IMR-90 (cell line): ENCODE measurements around the gene NKAIN1. TPM values are rescaled to one million over a fixed set of nuclear protein-coding genes. Genes with fewer than 3 reads are reported as not detected.

ENCODE experiments used
- ATAC-seq: fragments of 200-7000 bp; cut with Tn5 transposase; 2 replicates; pipeline ENCODE4 v1.9.1; 2020; ENCODE audit warnings: low read depth, mild to moderate bottlenecking, moderate library complexity
- BruUV-seq: library from RNA; stranded (reverse); fragments of 400-500 nt; replicated peaks from 2 replicates; lab custom pipeline; 2021; lab: Mats Ljungman, UMichigan
- CTCF ChIA-PET: fragments of 300-600 bp; formaldehyde crosslinking; extraction: SDS; loops from one replicate; lab custom pipeline; 2021; ENCODE audit warnings: antibody characterized with exemption; lab: Yijun Ruan, JAX
- POLR2A ChIA-PET: fragments of 300-600 bp; sonication (Branson Sonifier 250); formaldehyde crosslinking; loops from one replicate; lab custom pipeline; 2022; ENCODE audit warnings: antibody characterized with exemption; ENCODE audit not compliant: unreplicated experiment; lab: Charles Lee
- DNase-seq: peaks from one replicate; pipeline ENCODE4 v3.0.0; 2013
- H2AFZ ChIP-seq: replicated peaks from 2 replicates; pipeline ENCODE3; 2013; ENCODE audit warnings: low read length, mild to moderate bottlenecking; ENCODE audit not compliant: poor library complexity
- H2AK5ac ChIP-seq: 2 replicates; pipeline ENCODE4 v1.6.1; 2013; ENCODE audit warnings: low read depth, low read length, inconsistent platforms
- H2AK9ac ChIP-seq: replicated peaks from 2 replicates; pipeline ENCODE3; 2013; ENCODE audit warnings: mild to moderate bottlenecking, low read depth, low read length, moderate library complexity; ENCODE audit not compliant: poor library complexity
- H2BK120ac ChIP-seq: 2 replicates; pipeline ENCODE4 v1.6.1; 2013; ENCODE audit warnings: low read depth, low read length, inconsistent platforms
- H2BK15ac ChIP-seq: 3 replicates; pipeline ENCODE4 v1.6.1; 2013; ENCODE audit warnings: low read depth, low read length, inconsistent platforms
- H2BK20ac ChIP-seq: 2 replicates; pipeline ENCODE4 v1.6.1; 2013; ENCODE audit warnings: low read depth, mild to moderate bottlenecking, inconsistent platforms, low read length, moderate library complexity
- H2BK5ac ChIP-seq: 2 replicates; pipeline ENCODE4 v1.6.1; 2013; ENCODE audit warnings: mild to moderate bottlenecking, low read depth, low read length, inconsistent platforms; ENCODE audit not compliant: poor library complexity, severe bottlenecking
- H3K14ac ChIP-seq: replicated peaks from 2 replicates; pipeline ENCODE4 v1.6.1; 2013; ENCODE audit warnings: low read depth, low read length, inconsistent platforms
- H3K18ac ChIP-seq: 2 replicates; pipeline ENCODE4 v1.6.1; 2013; ENCODE audit warnings: low read depth, low read length, control low read depth
- H3K23ac ChIP-seq: 2 replicates; pipeline ENCODE4 v1.6.1; 2013; ENCODE audit warnings: low read depth, low read length, inconsistent platforms
- H3K27ac ChIP-seq: 2 replicates; pipeline ENCODE4 v1.5.1; 2013; ENCODE audit warnings: mild to moderate bottlenecking, control low read depth, low read length; ENCODE audit not compliant: insufficient read depth
- H3K27me3 ChIP-seq: 2 replicates; pipeline ENCODE4 v1.6.1; 2013; ENCODE audit warnings: low read length; ENCODE audit not compliant: control insufficient read depth, insufficient read depth
- H3K36me3 ChIP-seq: 2 replicates; pipeline ENCODE4 v1.6.1; 2013; ENCODE audit warnings: low read length, mixed read lengths; ENCODE audit not compliant: control insufficient read depth, insufficient read depth
- H3K4ac ChIP-seq: 2 replicates; pipeline ENCODE4 v1.6.1; 2013; ENCODE audit warnings: low read depth, low read length, inconsistent platforms
- H3K4me1 ChIP-seq: 2 replicates; pipeline ENCODE4 v1.6.1; 2013; ENCODE audit warnings: low read length, mixed read lengths; ENCODE audit not compliant: control insufficient read depth, insufficient read depth
- H3K4me2 ChIP-seq: 2 replicates; pipeline ENCODE4 v1.6.1; 2013; ENCODE audit warnings: low read depth, mild to moderate bottlenecking, control low read depth, low read length, moderate library complexity
- H3K4me3 ChIP-seq: 2 replicates; pipeline ENCODE4 v1.5.1; 2013; ENCODE audit warnings: low read depth, mild to moderate bottlenecking, control low read depth, low read length, moderate library complexity; ENCODE audit not compliant: insufficient read depth
- H3K56ac ChIP-seq: 2 replicates; pipeline ENCODE4 v1.6.1; 2013; ENCODE audit warnings: low read length, inconsistent platforms; ENCODE audit not compliant: insufficient read depth; ENCODE audit errors: extremely low read depth
- H3K79me1 ChIP-seq, 2 experiments: 2 replicates each; pipeline ENCODE4 v1.6.1; 2013; ENCODE audit warnings: low read length in 2 of 2, inconsistent platforms in 1 of 2, low read depth in 1 of 2
- H3K9ac ChIP-seq: 2 replicates; pipeline ENCODE4 v1.6.1; 2013; ENCODE audit warnings: low read depth, low read length, control low read depth
- H3K9me1 ChIP-seq: 2 replicates; pipeline ENCODE4 v1.6.1; 2013; ENCODE audit warnings: low read length, inconsistent platforms; ENCODE audit not compliant: insufficient read depth
- H3K9me3 ChIP-seq: 2 replicates; pipeline ENCODE4 v1.6.1; 2013; ENCODE audit warnings: low read length; ENCODE audit not compliant: control insufficient read depth, insufficient read depth
- H4K20me1 ChIP-seq: 2 replicates; pipeline ENCODE4 v1.6.1; 2013; ENCODE audit warnings: low read length, inconsistent platforms; ENCODE audit not compliant: insufficient read depth
- H4K5ac ChIP-seq: 2 replicates; pipeline ENCODE4 v1.6.1; 2013; ENCODE audit warnings: mild to moderate bottlenecking, low read depth, low read length, control low read depth
- H4K8ac ChIP-seq, 2 experiments: 2 replicates each; pipeline ENCODE4 v1.6.1; 2013; ENCODE audit warnings: low read depth in 2 of 2, low read length in 2 of 2, control low read depth in 1 of 2, inconsistent platforms in 1 of 2
- H4K91ac ChIP-seq: 2 replicates; pipeline ENCODE4 v1.6.1; 2013; ENCODE audit warnings: low read depth, low read length, inconsistent platforms; ENCODE audit not compliant: insufficient read depth
- BHLHE40 ChIP-seq: fragments of 150-350 bp; IDR thresholded peaks from 2 replicates; pipeline ENCODE4 v1.6.1; 2016; ENCODE audit warnings: mild to moderate bottlenecking, low read depth, low read length
- CEBPB ChIP-seq: IDR thresholded peaks from 2 replicates; pipeline ENCODE4 v1.6.1; 2012; ENCODE audit warnings: low read depth, low read length, improper control_type of control experiment
- CHD1 ChIP-seq: IDR thresholded peaks from 2 replicates; pipeline ENCODE4 v1.6.1; 2012; ENCODE audit warnings: low read depth, low read length, improper control_type of control experiment
- CTCF ChIP-seq: conservative IDR thresholded peaks from 2 replicates; pipeline ENCODE4 v1.5.1; 2012; ENCODE audit warnings: mild to moderate bottlenecking, low read depth, low read length, improper control_type of control experiment
- ELK1 ChIP-seq: fragments of 150-350 bp; IDR thresholded peaks from 2 replicates; pipeline ENCODE4 v1.6.1; 2016; ENCODE audit warnings: low read depth, mild to moderate bottlenecking, low read length, moderate library complexity, borderline replicate concordance
- FOS ChIP-seq: fragments of 150-350 bp; IDR thresholded peaks from 2 replicates; pipeline ENCODE4 v1.6.1; 2016; ENCODE audit warnings: low read depth, low read length
- MAFK ChIP-seq: IDR thresholded peaks from 2 replicates; pipeline ENCODE4 v1.6.1; 2012; ENCODE audit warnings: low read depth, low read length, improper control_type of control experiment
- MAZ ChIP-seq: IDR thresholded peaks from 2 replicates; pipeline ENCODE4 v1.6.1; 2012; ENCODE audit warnings: low read depth, mild to moderate bottlenecking, low read length, improper control_type of control experiment, moderate library complexity, borderline replicate concordance
- MXI1 ChIP-seq: IDR thresholded peaks from 2 replicates; pipeline ENCODE4 v1.6.1; 2012; ENCODE audit warnings: low read depth, mild to moderate bottlenecking, low read length, moderate library complexity, borderline replicate concordance
- NFE2L2 ChIP-seq: fragments of 150-350 bp; IDR thresholded peaks from 2 replicates; pipeline ENCODE4 v1.6.1; 2016; ENCODE audit warnings: low read depth, mild to moderate bottlenecking, low read length
- POLR2A ChIP-seq: IDR thresholded peaks from 2 replicates; pipeline ENCODE4 v1.6.1; 2012; ENCODE audit warnings: mild to moderate bottlenecking, low read depth, low read length
- RAD21 ChIP-seq: IDR thresholded peaks from 2 replicates; pipeline ENCODE4 v1.6.1; 2012; ENCODE audit warnings: low read length, improper control_type of control experiment
- RCOR1 ChIP-seq: IDR thresholded peaks from 2 replicates; pipeline ENCODE4 v1.6.1; 2012; ENCODE audit warnings: mild to moderate bottlenecking, low read length, improper control_type of control experiment; ENCODE audit not compliant: insufficient replicate concordance
- RFX5 ChIP-seq: IDR thresholded peaks from 2 replicates; pipeline ENCODE4 v1.8.0; 2012; ENCODE audit warnings: low read depth, mild to moderate bottlenecking, low read length, moderate library complexity
- SMC3 ChIP-seq: fragments of 150-350 bp; IDR thresholded peaks from 2 replicates; pipeline ENCODE4 v1.6.1; 2016; ENCODE audit warnings: low read depth, mild to moderate bottlenecking, antibody characterized with exemption, low read length, moderate library complexity
- USF2 ChIP-seq: fragments of 150-350 bp; IDR thresholded peaks from 2 replicates; pipeline ENCODE4 v1.6.1; 2017; ENCODE audit warnings: mild to moderate bottlenecking, antibody characterized with exemption, low read length, low read depth
- WGBS, 2 experiments: methylation state at CpG; one replicate each; pipeline versions ENCODE4 v1.1.5 to v1.1.7; 2013; ENCODE audit warnings: missing lambda C conversion rate in 2 of 2; ENCODE audit not compliant: insufficient read length in 1 of 2; ENCODE audit errors: extremely low coverage in 2 of 2; 5-methylcytosine and 5-hydroxymethylcytosine counted together
- dilution Hi-C: fragments of 300-500 bp; cut with HindIII; formaldehyde crosslinking; loops from one replicate; pipeline ENCODE4 v1.14.3; 2018; ENCODE audit warnings: low sequenced_read_pairs; ENCODE audit not compliant: unreplicated experiment
- in situ Hi-C: fragments of 300-500 bp; cut with MboI; formaldehyde crosslinking; loops from 3 replicates; pipeline ENCODE4 v1.14.3; 2019; ENCODE audit warnings: low sequenced_read_pairs, inconsistent platforms, mixed read lengths
- intact Hi-C: fragments of 100-400 bp; cut with micrococcal nuclease; formaldehyde crosslinking; loops from 2 replicates; pipeline ENCODE4 v1.10.0; 2022
- polyA plus RNA-seq, 3 experiments: library from polyadenylated mRNA; depleted of rRNA; stranded (reverse); fragments of >200 nt; gene quantifications; 2 replicates each; pipeline ENCODE4 v1.2.3, GENCODE V29; 2012; ENCODE audit warnings: low replicate concordance in 1 of 3
- total RNA-seq: library from RNA; depleted of rRNA; stranded (reverse); fragments of >200 nt; gene quantifications from 2 replicates; pipeline ENCODE4 v1.2.3, GENCODE V29; 2012

NKAIN1 gene
- total and polyA plus RNA-seq, 2 of the 4 experiments (the other 2 are of a cell fraction) = under 0.01 to 0.09 TPM

GRCh38 chr1:31232689-31233088 is 7.0 kb downstream of the NKAIN1 start:
- H3K4me1 ChIP-seq = no peaks in the 10 kb centered on the region
- no peaks in the 10 kb centered on the region for H3K9me1 ChIP-seq
- no peak overlapping the region for H2BK120ac ChIP-seq
- H2BK20ac ChIP-seq = no peak overlapping the region
- no CpG with 5 or more reads among the region's 2 CpGs for WGBS, 2 experiments
- H2BK15ac ChIP-seq = no peak overlapping the region
- H3K4ac ChIP-seq = no peak overlapping the region
- no peak for TF ChIP-seq MXI1
- TF ChIP-seq POLR2A = no peak
- no peak for TF ChIP-seq NFE2L2
- no peak for TF ChIP-seq MAZ
- TF ChIP-seq BHLHE40 = no peak
- TF ChIP-seq RFX5 = no peak
- TF ChIP-seq RCOR1 = no peak
- TF ChIP-seq CHD1 = no peak
- no peak for TF ChIP-seq CEBPB
- no peak for TF ChIP-seq MAFK
- no peak for TF ChIP-seq CTCF
- no peak for TF ChIP-seq SMC3
- no peak for TF ChIP-seq FOS
- no peak for TF ChIP-seq USF2
- no peak for TF ChIP-seq RAD21
- TF ChIP-seq ELK1 = no peak
- dilution Hi-C loops (no loop called here), in situ Hi-C loops (no loop called here), intact Hi-C loops (no loop called here)
- H3K27ac ChIP-seq = no peak overlapping the region
- H3K27me3 ChIP-seq = peaks cover 42% of the 10 kb centered on the region
- H2BK5ac ChIP-seq = no peak overlapping the region
- H3K79me1 ChIP-seq = no peaks in the 10 kb centered on the region
- ChIA-PET POLR2A (no interaction called here), CTCF (no interaction called here)
- no peak overlapping the region for H3K56ac ChIP-seq
- H3K4me3 ChIP-seq = no peak overlapping the region
- no peak overlapping the region for H3K14ac ChIP-seq
- ATAC-seq = no peak
- H4K91ac ChIP-seq = no peak overlapping the region
- H2AFZ ChIP-seq = no peak overlapping the region
- no peaks in the 10 kb centered on the region for H3K36me3 ChIP-seq
- H3K18ac ChIP-seq = no peak overlapping the region
- no peak for DNase-seq
- no peak overlapping the region for H4K5ac ChIP-seq
- no peak overlapping the region for H3K23ac ChIP-seq
- H2AK9ac ChIP-seq = no peak overlapping the region
- no peak overlapping the region for H3K4me2 ChIP-seq
- no peak overlapping the region for H4K8ac ChIP-seq
- BruUV-seq = no TSS peak
- H3K9me3 ChIP-seq = no peaks in the 10 kb centered on the region
- no peak overlapping the region for H3K9ac ChIP-seq
- H4K20me1 ChIP-seq = no peaks in the 10 kb centered on the region
- no peak overlapping the region for H2AK5ac ChIP-seq
